IMR-90 (cell line): ENCODE results near the gene S100B.

ENCODE experiments used
- BHLHE40 ChIP-seq: fragments of 150-350 bp; IDR thresholded peaks from 2 replicates; pipeline ENCODE4 v1.6.1; 2016; ENCODE audit warnings: mild to moderate bottlenecking, low read depth, low read length
- CEBPB ChIP-seq: IDR thresholded peaks from 2 replicates; pipeline ENCODE4 v1.6.1; 2012; ENCODE audit warnings: low read depth, low read length, improper control_type of control experiment
- CHD1 ChIP-seq: IDR thresholded peaks from 2 replicates; pipeline ENCODE4 v1.6.1; 2012; ENCODE audit warnings: low read depth, low read length, improper control_type of control experiment
- CTCF ChIP-seq: conservative IDR thresholded peaks from 2 replicates; pipeline ENCODE4 v1.5.1; 2012; ENCODE audit warnings: mild to moderate bottlenecking, low read depth, low read length, improper control_type of control experiment
- POLR2A ChIP-seq: IDR thresholded peaks from 2 replicates; pipeline ENCODE4 v1.6.1; 2012; ENCODE audit warnings: mild to moderate bottlenecking, low read depth, low read length
- RFX5 ChIP-seq: IDR thresholded peaks from 2 replicates; pipeline ENCODE4 v1.8.0; 2012; ENCODE audit warnings: low read depth, mild to moderate bottlenecking, low read length, moderate library complexity

DNA sequence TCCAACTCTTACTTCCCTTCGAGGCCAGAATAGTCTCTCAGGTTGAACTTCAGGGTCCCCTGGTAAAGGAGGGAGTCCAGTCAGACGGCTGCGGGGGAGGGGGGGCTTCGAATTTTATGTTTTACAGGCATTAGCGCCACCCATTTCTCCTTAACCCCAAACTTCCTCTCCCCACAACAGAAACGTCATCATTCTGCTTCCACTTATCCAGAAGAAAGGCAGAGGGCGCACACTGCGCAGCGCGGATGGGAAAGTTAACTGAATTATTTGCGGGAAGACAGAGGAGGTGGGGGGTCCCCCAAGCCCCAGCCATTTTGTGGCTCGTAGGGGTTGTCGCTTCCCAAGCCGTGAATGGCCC is 30.1 kb upstream of the S100B start:
- no peak for TF ChIP-seq BHLHE40
- no peak for TF ChIP-seq CHD1
- TF ChIP-seq CTCF = peak; percentile 34; the same call in 1 of the 2 replicates
- TF ChIP-seq POLR2A = no peak
- no peak for TF ChIP-seq CEBPB
- no peak for TF ChIP-seq RFX5
